Measurements from ENCODE around the gene FXYD2.

DNA sequence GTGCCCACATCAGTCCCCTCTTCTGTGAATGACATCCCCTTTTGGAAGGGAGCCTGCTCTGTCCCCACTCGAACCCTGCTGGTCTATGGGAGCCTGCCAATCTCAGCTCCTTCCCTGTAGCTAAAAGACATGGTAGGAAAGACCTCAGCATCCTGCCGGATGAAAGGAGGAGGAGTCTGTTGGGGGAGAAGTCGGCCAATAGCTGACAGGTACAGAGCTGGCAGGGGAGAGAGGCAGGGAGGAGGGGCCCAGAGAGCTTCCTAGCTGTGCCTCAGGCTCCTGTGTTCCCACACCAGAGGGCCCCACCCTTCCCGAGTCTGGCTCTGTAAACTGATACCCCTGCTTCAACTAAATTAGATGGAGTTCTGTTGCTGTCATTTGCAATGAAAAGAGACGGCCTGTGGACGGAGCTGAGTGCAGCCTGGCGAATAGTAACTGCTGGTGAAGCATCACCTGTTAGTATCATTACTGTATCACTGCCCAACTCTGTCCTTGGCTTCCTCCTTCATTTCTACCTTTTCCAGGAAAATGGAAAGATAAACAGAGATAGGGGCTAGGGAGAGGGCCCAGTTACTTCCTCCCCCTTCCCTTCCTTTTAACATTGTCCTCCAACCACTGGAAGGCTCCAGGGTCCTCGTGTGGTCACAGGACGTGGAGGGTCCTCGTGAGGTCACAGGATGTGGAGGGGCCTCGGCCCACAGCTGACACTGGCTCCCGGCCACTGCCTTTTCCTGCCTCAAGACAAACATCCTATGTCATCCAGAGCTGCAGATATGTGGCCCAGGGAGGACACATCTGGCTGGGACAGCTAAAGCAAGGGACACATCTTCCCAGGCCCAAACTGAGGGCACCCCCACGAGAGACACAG is 36.8 kb upstream of the FXYD2 start:
- TF ChIP-seq, protein P1, sequence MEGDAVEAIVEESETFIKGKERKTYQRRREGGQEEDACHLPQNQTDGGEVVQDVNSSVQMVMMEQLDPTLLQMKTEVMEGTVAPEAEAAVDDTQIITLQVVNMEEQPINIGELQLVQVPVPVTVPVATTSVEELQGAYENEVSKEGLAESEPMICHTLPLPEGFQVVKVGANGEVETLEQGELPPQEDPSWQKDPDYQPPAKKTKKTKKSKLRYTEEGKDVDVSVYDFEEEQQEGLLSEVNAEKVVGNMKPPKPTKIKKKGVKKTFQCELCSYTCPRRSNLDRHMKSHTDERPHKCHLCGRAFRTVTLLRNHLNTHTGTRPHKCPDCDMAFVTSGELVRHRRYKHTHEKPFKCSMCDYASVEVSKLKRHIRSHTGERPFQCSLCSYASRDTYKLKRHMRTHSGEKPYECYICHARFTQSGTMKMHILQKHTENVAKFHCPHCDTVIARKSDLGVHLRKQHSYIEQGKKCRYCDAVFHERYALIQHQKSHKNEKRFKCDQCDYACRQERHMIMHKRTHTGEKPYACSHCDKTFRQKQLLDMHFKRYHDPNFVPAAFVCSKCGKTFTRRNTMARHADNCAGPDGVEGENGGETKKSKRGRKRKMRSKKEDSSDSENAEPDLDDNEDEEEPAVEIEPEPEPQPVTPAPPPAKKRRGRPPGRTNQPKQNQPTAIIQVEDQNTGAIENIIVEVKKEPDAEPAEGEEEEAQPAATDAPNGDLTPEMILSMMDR (conservative IDR thresholded peaks at IDR 0.05) = no peak
- no peak for TF ChIP-seq ZFX (IDR thresholded peaks at IDR 0.05)
